Measurements from ENCODE around the gene FN1.
"Not testable (repeated sequence)": the region's sequence is repeated elsewhere in the genome, so short reads cannot be mapped to it uniquely, and the experiment has no call there.

The FN1 gene

GRCh38 chr2:215363461-215364156 lies 72.3 kb downstream of the FN1 start:
- no peak for DNase-seq

DNA sequence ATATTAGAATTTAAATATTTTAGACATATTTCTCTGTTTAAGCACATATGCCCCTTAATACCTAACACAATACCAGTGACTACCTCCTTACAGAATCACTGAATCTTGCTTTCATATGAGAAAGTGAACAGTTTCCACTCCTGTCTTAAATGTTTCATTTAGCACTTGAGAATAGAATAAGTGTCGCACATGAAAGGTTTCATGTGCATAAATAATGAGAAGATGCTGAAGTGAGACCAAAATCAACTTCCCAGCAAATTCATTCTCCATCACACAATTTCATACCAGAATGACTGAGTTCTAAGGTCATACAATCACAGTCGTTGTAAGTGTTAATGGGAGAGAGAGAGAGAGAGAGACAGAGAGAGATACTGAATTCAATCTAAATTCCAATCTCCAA lies 72.8 kb downstream of the FN1 start:
- DNase-seq = no peak

DNA sequence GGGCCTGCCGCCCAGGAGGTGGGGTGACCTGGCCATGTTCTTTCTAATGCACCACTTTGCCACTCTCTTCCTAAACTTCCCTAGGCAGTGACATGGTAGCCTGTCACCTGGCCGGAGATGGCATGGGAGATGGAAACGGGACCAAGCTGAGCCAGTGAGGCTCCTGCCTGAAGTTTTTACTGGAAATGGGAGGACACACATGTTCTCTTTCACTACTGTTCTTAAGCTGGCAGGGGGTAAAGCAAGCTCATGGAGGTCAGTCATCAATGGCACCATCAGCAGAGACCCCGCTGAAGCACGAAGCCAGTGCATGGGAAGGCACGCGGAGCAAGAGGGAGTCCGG lies 73.3 kb downstream of the FN1 start:
- DNase-seq = no peak

DNA sequence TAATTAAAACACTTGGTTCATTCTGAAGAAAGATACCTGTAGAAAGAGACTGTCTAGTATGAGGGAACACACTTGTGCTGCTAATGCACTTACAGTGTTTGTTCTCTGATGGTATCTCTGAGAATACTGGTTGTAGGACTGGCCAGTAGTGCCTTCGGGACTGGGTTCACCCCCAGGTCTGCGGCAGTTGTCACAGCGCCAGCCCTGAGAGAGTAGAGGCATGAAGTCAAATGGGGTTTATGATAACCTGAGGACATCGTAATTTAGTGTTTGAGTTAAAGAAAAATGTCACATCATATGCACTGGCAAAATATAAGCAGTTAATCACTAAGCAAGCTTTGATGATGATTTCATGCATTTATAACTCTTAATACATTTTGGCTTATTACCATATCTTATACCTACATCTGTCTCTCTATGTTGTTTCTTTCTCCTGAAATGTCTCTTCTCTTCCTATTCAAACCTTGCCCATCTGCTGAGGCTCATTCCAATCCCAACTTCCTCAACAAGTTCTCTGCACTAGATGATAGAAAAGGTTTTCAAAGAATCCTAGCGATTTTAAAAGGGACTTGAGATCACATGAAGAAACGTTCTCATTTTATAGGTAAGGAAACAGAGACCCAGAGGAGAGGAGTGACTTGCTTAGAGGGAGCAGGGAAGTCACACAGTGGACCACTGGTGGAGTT lies 73.8 kb downstream of the FN1 start:
- no peak for DNase-seq

GRCh38 chr2:215361211-215361875 lies 74.5 kb downstream of the FN1 start:
- no peak for DNase-seq

GRCh38 chr2:215360596-215360995 lies 75.3 kb downstream of the FN1 start:
- DNase-seq = no peak

DNA sequence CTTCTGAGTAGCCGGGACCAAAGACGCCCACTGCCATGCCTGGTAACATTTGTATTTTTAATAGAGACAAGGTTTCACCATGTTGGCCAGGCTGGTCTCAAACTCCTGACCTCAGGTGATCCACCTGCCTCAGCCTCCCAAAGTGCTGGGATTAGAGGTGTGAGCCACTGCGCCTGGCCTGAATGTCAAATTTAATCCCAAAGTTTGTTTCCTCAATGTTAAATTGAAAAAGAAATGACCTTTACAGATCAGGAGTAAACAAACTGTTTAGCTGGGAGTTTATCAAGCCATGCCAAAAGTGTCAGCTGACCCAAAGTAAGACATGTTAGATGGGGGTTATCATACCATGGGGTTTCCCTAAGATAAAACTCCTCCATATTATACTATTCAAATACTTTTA lies 75.8 kb downstream of the FN1 start:
- DNase-seq = not testable (repeated sequence)

GRCh38 chr2:215359576-215359922 lies 76.3 kb downstream of the FN1 start:
- DNase-seq = no peak

DNA sequence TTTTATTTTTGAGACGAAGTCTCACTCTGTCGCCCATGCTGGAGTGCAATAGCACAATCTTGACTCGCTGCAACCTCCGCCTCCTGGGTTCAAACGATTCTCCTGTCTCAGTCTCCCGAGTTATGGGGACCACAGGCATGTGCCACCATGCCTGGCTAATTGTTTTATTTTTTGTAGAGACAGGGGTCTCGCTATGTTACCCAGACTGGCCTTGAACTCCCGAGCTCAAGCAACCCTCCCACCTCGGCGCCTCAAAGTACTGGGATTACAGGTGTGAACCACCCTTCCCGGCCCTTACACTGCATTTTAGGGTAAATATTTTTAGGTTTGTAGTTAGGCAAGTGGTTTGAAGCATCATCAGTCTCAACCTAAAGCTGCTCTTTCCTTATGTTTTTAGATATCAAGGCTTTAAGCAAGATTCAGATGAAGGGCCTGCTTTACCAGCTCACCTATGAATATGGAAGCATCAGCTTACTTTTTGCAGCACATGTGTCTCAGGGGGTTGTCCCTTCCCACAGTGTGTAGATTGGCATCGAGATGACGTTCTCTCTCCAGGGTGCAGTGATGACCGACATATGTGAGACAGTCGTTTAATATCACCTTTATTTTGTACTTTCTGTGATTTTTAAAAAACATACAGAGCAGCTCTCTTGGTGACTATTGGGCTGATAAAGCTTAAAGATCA lies 76.8 kb downstream of the FN1 start:
- no peak for DNase-seq

GRCh38 chr2:215358312-215358845 lies 77.5 kb downstream of the FN1 start:
- no peak for DNase-seq

DNA sequence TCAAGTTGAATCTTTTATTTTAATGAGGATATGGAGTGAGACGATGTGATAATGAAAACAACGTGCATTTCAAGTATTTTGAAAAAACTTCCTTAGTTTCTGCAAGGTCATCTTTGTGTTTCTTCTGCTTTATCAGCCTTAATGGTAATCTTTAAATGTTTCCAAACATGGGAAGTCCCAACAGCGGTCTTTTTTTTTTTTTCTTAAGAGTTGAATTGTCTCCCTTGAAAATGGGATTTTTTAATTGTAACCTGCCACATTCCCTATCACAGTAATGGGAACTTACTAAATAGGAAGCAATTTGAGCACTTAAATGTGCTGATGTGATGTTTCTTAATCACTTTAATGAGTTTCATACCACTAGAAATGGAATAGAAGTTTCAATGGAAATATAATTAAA lies 78.2 kb downstream of the FN1 start:
- DNase-seq = no peak

DNA sequence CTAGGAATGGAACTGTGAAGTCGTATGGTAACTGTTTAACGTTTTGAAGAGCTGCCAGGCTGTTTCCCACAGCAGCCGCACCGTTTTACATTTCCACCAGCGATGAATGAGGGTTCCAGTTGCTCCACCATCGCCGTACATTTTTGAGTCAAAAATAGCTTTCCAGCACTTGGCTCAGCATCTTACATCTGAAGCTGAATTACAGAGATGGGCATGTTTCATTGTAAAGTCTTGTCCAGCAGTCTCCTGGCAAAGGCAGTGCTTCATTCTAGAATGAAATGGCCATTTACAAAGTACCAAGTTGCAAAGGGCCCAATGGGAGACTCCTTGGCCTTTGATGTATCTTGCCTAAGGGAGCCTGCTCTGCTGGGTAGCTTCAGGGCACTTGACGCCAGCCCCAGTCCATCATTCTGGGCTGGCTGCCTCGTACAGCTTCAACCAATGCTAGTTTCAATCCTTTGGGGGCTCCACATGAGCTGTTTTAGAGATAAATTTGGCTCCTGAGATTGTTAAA lies 78.9 kb downstream of the FN1 start:
- DNase-seq = no peak

GRCh38 chr2:215356334-215356947 lies 79.4 kb downstream of the FN1 start:
- DNase-seq = no peak

GRCh38 chr2:215355801-215356200 lies 80.1 kb downstream of the FN1 start:
- DNase-seq = no peak

GRCh38 chr2:215354771-215355695 lies 80.8 kb downstream of the FN1 start:
- DNase-seq = no peak

- no peak for DNase-seq
Observed at GRCh38 chr2:215352602-215353001, 83.3 kb downstream of the FN1 start.

GRCh38 chr2:215347878-215348277 lies 88.0 kb downstream of the FN1 start:
- DNase-seq = no peak

DNA sequence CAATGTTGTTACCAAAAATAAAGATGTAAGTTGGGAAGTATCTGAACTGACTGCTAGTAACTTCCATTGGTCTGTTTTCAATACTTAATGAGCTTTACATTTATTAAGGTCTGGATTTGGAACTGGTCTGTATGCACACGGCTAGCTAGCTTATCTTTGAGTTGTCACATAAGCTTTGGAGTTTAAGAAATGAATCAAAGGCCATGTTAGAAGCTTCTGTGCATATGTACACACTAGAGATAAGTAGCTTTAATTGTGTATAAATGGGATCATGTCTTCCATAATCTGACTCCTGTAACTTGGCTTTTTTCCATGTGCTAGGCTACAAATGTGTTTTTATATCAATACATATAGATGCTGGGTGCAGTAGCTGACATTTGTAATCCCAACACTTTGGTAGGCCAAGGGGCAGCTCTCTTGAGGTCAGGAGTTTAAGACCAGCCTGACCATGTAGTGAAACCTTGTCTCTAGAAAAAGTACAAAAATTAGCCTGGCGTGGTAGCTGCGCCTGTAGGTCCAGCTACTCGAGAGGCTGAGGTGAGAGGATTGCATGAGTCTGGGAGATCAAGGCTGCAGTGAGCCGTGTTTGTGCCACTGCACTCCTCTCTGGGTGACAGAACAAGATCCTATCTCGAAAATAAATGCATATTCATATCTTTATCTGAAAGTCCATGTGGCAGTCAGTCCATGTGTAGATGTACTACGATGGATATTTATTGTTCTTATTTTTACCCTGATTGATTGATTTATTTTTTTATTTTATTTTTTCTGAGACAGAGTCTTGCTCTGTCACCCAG lies 96.8 kb downstream of the FN1 start:
- DNase-seq = no peak

DNA sequence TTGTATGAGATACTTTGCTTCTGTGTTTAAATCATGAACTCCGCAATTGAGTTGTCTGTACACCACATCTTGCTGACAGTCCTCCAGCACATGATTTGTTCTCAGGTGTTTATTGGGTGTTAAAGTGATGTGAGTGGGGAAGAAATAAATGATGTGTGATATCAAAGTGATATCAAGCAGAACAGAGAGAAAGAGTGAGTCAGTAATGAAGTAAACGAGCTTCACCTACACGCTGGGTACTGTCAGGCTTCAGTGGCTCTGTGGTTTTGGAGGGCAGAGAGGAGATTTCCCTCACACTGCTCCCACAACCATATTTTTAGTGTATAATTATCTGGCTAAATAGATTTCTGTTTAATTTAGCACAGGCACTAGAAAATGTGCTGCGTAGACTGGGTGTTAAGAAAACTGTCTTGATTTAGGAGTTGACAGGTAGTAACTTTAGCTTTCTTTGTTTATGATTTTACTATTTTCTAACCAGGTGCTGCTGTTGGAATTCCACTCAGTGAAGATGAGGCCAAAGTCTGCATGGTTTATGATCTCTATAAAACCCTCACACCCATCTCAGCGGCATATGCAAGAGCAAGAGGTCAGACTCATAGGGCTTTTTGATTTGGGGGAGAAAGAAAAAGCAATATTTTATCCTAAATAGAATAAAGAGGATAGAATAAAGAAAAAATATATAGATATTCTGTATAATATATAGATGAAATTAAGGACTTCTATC lies 102.8 kb downstream of the FN1 start:
- no peak for DNase-seq

DNA sequence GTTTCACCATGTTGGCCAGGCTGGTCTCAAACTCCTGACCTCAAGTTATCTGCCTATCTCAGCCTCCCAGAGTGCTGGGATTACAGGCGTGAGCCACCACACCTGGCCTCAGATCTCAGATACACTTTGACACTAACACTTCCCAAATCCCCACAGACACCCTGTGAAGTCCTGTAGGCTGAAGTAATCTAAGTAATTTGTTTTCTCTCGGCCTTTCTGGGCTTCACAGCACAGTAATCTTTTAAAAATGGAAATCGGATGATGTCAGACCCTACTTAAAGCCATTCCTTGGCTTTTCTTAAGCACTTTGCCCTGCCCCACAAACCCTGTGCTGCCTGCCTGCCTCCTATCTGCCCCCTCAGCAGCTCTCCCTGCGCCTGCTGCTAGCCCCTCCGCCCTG lies 107.8 kb downstream of the FN1 start:
- no peak for DNase-seq
